CD4-positive, alpha-beta T cell (primary cell): ENCODE data around the gene KLHL40. TPM values are rescaled to one million over a fixed set of nuclear protein-coding genes. Genes with fewer than 3 reads are reported as not detected.

ENCODE experiments used
- ATAC-seq: fragments of 200-7000 bp; cut with Tn5 transposase; one replicate; pipeline ENCODE4 v1.10.0; 2022; ENCODE audit warnings: mild to moderate bottlenecking; ENCODE audit not compliant: poor library complexity
- CTCF ChIA-PET: fragments of 350-600 bp; sonication (Branson Sonifier 250); formaldehyde crosslinking; loops from one replicate; lab custom pipeline; 2021; ENCODE audit warnings: antibody characterized with exemption, inconsistent platforms; lab: Charles Lee
- POLR2A ChIA-PET: fragments of 350-600 bp; sonication (Branson Sonifier 250); formaldehyde crosslinking; loops from one replicate; lab custom pipeline; 2021; ENCODE audit warnings: antibody characterized with exemption, inconsistent platforms; lab: Charles Lee
- DNase-seq, 14 experiments: peaks; one replicate each; pipeline ENCODE4 v3.0.0-alpha.2; 2013 to 2020; ENCODE audit warnings: mixed read lengths in 2 of 14
- H3K27ac ChIP-seq, 2 donors: one replicate each; pipeline versions ENCODE4 v1.5.1 to v1.7.0; 2013; ENCODE audit warnings: low read length in 2 of 2, low read depth in 1 of 2, mild to moderate bottlenecking in 1 of 2
- H3K27me3 ChIP-seq, 2 experiments: 1 replicate in 1 of 2; 2 replicates in 1 of 2; pipeline versions ENCODE4 v1.6.1 to v1.7.0; 2013; ENCODE audit warnings: low read length in 2 of 2, control low read depth in 1 of 2, mild to moderate bottlenecking in 1 of 2, moderate library complexity in 1 of 2; ENCODE audit not compliant: insufficient read depth in 2 of 2, control insufficient read depth in 1 of 2
- H3K36me3 ChIP-seq: one replicate; pipeline ENCODE4 v1.6.1; 2013; ENCODE audit warnings: low read length, control low read depth; ENCODE audit not compliant: insufficient read depth
- H3K4me1 ChIP-seq: one replicate; pipeline ENCODE4 v1.6.1; 2013; ENCODE audit warnings: low read length, control low read depth; ENCODE audit not compliant: insufficient read depth
- H3K4me3 ChIP-seq: one replicate; pipeline ENCODE4 v1.5.1; 2013; ENCODE audit warnings: mild to moderate bottlenecking, low read length, moderate library complexity
- H3K9me3 ChIP-seq, 2 experiments: 1 replicate in 1 of 2; 2 replicates in 1 of 2; pipeline versions ENCODE4 v1.6.1 to v1.7.0; 2013; ENCODE audit warnings: low read length in 2 of 2, mild to moderate bottlenecking in 2 of 2, control low read depth in 1 of 2, moderate library complexity in 1 of 2; ENCODE audit not compliant: control insufficient read depth in 1 of 2, insufficient read depth in 1 of 2
- H3K27ac Mint-ChIP-seq: one replicate; pipeline ENCODE4 v1.8.0; 2020; ENCODE audit warnings: mixed read lengths
- H3K27me3 Mint-ChIP-seq: one replicate; pipeline ENCODE4 v1.8.0; 2021; ENCODE audit warnings: mixed read lengths
- H3K36me3 Mint-ChIP-seq: one replicate; pipeline ENCODE4 v1.8.0; 2021; ENCODE audit warnings: low read depth, mixed read lengths
- H3K4me1 Mint-ChIP-seq: one replicate; pipeline ENCODE4 v1.8.0; 2021; ENCODE audit warnings: low read depth, mixed read lengths
- H3K4me3 Mint-ChIP-seq: one replicate; pipeline ENCODE4 v1.8.0; 2020; ENCODE audit warnings: mild to moderate bottlenecking, mixed read lengths
- H3K9me3 Mint-ChIP-seq: one replicate; pipeline ENCODE4 v1.8.0; 2020; ENCODE audit warnings: mixed read lengths
- intact Hi-C, 2 experiments: fragments of 100-400 bp; cut with DNase I in 1 of 2; cut with micrococcal nuclease in 1 of 2; formaldehyde crosslinking; loops; one replicate each; pipeline versions ENCODE4 v1.15.1 to v1.9.0; 2023 to 2025; cut with DNase I, micrococcal nuclease
- total RNA-seq, 174 experiments: library from RNA in 2 of 174; stranded (reverse) in 2 of 174; gene quantifications; one replicate each; pipeline ENCODE4 v1.2.3 and lab custom pipeline; 2021 to 2026
- TF ChIP-seq, protein P1 (sequence below): fragments of 200-600 bp; IDR thresholded peaks from one replicate; pipeline ENCODE4 v1.8.0; 2022; ENCODE audit warnings: antibody characterized with exemption, mild to moderate bottlenecking

KLHL40 gene
- total RNA-seq, 2 experiments from 2014 or later: not detected

DNA sequence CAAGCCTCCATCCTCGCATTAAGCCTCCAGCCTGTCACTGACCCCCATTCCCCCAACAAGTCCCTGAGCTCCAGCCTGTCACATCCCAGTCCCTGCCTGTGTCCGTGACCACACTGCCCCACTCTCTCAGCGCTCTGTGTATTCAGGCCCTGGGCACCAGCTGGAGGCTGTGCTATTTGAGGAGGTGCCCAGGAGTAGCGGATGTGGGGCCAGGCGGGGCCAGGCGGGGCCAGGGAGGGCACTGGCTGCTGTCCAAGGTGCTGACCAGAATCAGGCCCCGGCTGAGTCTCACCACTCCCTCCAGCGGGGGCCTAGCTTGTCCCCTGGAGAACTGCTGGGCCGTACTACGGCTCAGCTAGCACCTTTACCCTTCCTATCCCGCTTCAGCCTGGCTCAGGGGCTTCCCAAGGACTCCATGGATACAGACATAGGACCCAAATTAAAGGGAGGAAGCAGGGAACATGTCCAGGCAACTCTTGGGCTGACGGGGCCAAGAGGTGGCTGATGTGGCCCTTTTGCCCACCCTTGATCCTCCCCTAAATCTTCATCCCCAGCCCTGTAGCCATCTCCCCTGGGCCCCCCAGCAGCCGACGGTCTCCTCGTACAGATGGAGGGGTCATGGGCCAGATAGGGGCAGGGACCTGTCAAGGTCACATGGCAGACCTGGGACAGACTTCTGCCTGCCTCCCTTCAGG lies 16.2 kb downstream of the KLHL40 start:
- CTCF ChIA-PET: no interaction called here
- no peaks in the 10 kb centered on the region for H3K27me3 ChIP-seq
- no peaks in the 10 kb centered on the region for H3K4me1 Mint-ChIP-seq
- peaks cover 0 to 12% of the 10 kb centered on the region in 2 experiments for H3K9me3 ChIP-seq
- no peak overlapping the region for H3K4me3 Mint-ChIP-seq
- peaks cover 18% of the 10 kb centered on the region for H3K4me1 ChIP-seq
- H3K36me3 Mint-ChIP-seq: no peaks in the 10 kb centered on the region
- no peak overlapping the region for H3K4me3 ChIP-seq
- H3K27ac Mint-ChIP-seq: no peak overlapping the region
- H3K36me3 ChIP-seq: no peaks in the 10 kb centered on the region
- H3K27ac ChIP-seq: no peak overlapping the region
- H3K27me3 Mint-ChIP-seq: peaks cover 6% of the 10 kb centered on the region
- DNase-seq: peak; percentile 42 to 75 (median 55)
- intact Hi-C loops: no loop called here
- TF ChIP-seq, protein P1, sequence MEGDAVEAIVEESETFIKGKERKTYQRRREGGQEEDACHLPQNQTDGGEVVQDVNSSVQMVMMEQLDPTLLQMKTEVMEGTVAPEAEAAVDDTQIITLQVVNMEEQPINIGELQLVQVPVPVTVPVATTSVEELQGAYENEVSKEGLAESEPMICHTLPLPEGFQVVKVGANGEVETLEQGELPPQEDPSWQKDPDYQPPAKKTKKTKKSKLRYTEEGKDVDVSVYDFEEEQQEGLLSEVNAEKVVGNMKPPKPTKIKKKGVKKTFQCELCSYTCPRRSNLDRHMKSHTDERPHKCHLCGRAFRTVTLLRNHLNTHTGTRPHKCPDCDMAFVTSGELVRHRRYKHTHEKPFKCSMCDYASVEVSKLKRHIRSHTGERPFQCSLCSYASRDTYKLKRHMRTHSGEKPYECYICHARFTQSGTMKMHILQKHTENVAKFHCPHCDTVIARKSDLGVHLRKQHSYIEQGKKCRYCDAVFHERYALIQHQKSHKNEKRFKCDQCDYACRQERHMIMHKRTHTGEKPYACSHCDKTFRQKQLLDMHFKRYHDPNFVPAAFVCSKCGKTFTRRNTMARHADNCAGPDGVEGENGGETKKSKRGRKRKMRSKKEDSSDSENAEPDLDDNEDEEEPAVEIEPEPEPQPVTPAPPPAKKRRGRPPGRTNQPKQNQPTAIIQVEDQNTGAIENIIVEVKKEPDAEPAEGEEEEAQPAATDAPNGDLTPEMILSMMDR: no peak
- POLR2A ChIA-PET: no interaction called here
- ATAC-seq: peak; percentile 89
- no peaks in the 10 kb centered on the region for H3K9me3 Mint-ChIP-seq

DNA sequence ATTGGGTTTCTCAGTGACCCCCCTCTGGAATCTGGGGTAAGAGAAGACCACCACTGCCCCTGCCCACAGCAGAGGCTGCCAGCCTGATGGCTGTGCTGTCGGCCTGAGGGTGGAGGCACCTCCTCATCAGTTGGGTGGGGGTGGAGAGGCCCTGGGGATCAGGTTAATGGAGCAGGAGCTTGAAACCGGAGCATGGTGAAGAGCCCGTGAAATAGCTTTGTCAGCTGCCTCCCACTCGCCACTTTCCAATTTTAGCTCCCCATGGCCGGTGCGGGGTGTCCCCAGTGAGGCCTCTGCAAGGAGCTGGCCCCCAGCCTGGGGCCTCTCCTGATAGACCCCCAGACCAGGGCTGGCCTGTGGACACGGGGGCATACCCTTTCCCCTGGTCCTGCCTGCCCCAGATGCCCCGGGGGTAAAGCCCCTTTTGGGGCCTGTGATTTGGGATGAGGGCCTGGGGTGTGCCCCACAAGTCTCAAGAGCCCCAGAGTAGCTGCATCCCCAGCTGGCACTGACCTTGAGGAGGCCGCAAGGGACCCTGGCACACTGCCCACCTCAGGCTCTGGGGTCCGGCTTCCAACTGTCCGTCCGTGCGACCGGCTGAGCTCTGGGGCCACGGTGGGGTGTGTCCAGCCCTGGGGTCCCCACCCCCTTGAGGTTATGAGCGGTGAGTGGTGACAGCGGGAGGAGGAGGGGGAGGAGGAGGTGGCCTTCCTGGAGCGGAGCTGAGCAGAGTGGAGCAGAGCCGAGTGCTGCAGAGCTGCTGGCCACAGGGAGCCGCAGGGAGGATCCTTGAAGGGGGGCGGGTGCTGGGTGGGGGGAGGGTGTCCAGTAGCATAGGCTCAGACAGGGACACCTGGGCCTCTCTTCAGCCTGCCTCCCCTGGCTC lies 17.0 kb downstream of the KLHL40 start, which contains the start of gene HHATL:
Gene HHATL, minus strand, starts transcription at position 733 of the 886 bp plus-strand sequence. CDS start 1,972 bp downstream, outside the sequence.
- ChIA-PET CTCF (no interaction called here), POLR2A (no interaction called here)
- Mint-ChIP-seq H3K27me3 (peaks cover 6% of the 10 kb centered on the region), H3K4me3 (no peak within 1 kb of the TSS), H3K9me3 (no peaks in the 10 kb centered on the region), H3K27ac (no peak within 1 kb of the TSS), H3K4me1 (no peaks in the 10 kb centered on the region), H3K36me3 (no peaks in the 10 kb centered on the region)
- no peak within 1 kb of the TSS for H3K27ac ChIP-seq
- H3K27me3 ChIP-seq: no peaks in the 10 kb centered on the region
- no peaks in the 10 kb centered on the region for H3K36me3 ChIP-seq
- no peak within 1 kb of the TSS for H3K4me3 ChIP-seq
- TF ChIP-seq, protein P1: no peak
- no peak for ATAC-seq
- peaks cover 0 to 12% of the 10 kb centered on the region in 2 experiments for H3K9me3 ChIP-seq
- peaks cover 18% of the 10 kb centered on the region for H3K4me1 ChIP-seq
- intact Hi-C loops: no loop called here
- DNase-seq: peak in 1 of 14 experiments; percentile 32

- H3K4me3 ChIP-seq: no peak overlapping the region
- intact Hi-C loops: no loop called here
Measured at GRCh38 chr3:42702982-42703694, 17.8 kb downstream of the KLHL40 start.

More at GRCh38 chr3:42702982-42703694, 17.8 kb downstream of the KLHL40 start:
- Histone ChIP-seq H3K9me3 (peaks cover 0 to 12% of the 10 kb centered on the region in 2 experiments), H3K4me1 (peaks cover 18% of the 10 kb centered on the region), H3K36me3 (no peaks in the 10 kb centered on the region), H3K27me3 (no peaks in the 10 kb centered on the region), H3K27ac (no peak overlapping the region)
- ChIA-PET CTCF (no interaction called here), POLR2A (no interaction called here)
- DNase-seq (no peak), ATAC-seq (no peak)
- peaks cover 6% of the 10 kb centered on the region for H3K27me3 Mint-ChIP-seq
- H3K9me3 Mint-ChIP-seq: no peaks in the 10 kb centered on the region
- H3K4me1 Mint-ChIP-seq: no peaks in the 10 kb centered on the region
- no peak overlapping the region for H3K4me3 Mint-ChIP-seq
- H3K36me3 Mint-ChIP-seq: no peaks in the 10 kb centered on the region
- H3K27ac Mint-ChIP-seq: no peak overlapping the region
- TF ChIP-seq, protein P1: no peak
